PC-9 (cell line): ENCODE measurements around the gene SPA17. TPM values are rescaled to one million over a fixed set of nuclear protein-coding genes. Genes with fewer than 3 reads are reported as not detected.

ENCODE experiments used
- BruUV-seq: library from RNA; stranded (reverse); fragments of 400-500 nt; replicated peaks from 2 replicates; lab custom pipeline; 2021; lab: Mats Ljungman, UMichigan
- CTCF ChIA-PET: fragments of 300-600 bp; sonication (Branson Sonifier 250); formaldehyde crosslinking; loops from one replicate; lab custom pipeline; 2022; ENCODE audit warnings: antibody characterized with exemption; lab: Charles Lee
- POLR2A ChIA-PET: fragments of 300-600 bp; sonication (Branson Sonifier 250); formaldehyde crosslinking; loops from one replicate; lab custom pipeline; 2022; ENCODE audit warnings: antibody characterized with exemption; ENCODE audit not compliant: unreplicated experiment; lab: Charles Lee
- DNase-seq, 2 experiments: peaks; one replicate each; pipeline versions ENCODE4 v3.0.0 to v3.0.0-alpha.2; 2015 to 2022; ENCODE audit warnings: mixed read lengths in 1 of 2
- H2AFZ ChIP-seq: fragments of 200-600 bp; sonication (generic); 2 replicates; pipeline ENCODE4 v1.8.1; 2017; ENCODE audit warnings: antibody characterized with exemption
- H3F3A ChIP-seq: fragments of 200-600 bp; sonication (generic); 2 replicates; pipeline ENCODE4 v1.8.1; 2017; ENCODE audit warnings: antibody characterized with exemption, mild to moderate bottlenecking, low read depth; ENCODE audit not compliant: insufficient read depth
- H3K27ac ChIP-seq: fragments of 200-600 bp; sonication (generic); 2 replicates; pipeline ENCODE4 v1.6.1; 2016; ENCODE audit warnings: mixed run types
- H3K27me3 ChIP-seq: fragments of 200-600 bp; sonication (generic); 2 replicates; pipeline ENCODE4 v1.6.1; 2016; ENCODE audit warnings: low read depth, mixed run types; ENCODE audit not compliant: insufficient read depth
- H3K36me3 ChIP-seq: fragments of 200-600 bp; sonication (generic); 2 replicates; pipeline ENCODE4 v1.6.1; 2016; ENCODE audit warnings: low read depth, mixed run types
- H3K4me1 ChIP-seq: fragments of 200-600 bp; sonication (generic); replicated peaks from 2 replicates; pipeline ENCODE4 v1.6.1; 2016; ENCODE audit warnings: mixed run types; ENCODE audit not compliant: insufficient read depth
- H3K4me2 ChIP-seq: fragments of 200-600 bp; sonication (generic); 2 replicates; pipeline ENCODE4 v1.6.1; 2017; ENCODE audit warnings: mixed run types
- H3K4me3 ChIP-seq: fragments of 200-600 bp; sonication (generic); 2 replicates; pipeline ENCODE4 v1.6.1; 2016; ENCODE audit warnings: mixed run types
- H3K79me2 ChIP-seq: fragments of 200-600 bp; sonication (generic); 2 replicates; pipeline ENCODE4 v1.6.1; 2017; ENCODE audit warnings: low read depth, mixed run types
- H3K9me2 ChIP-seq: fragments of 200-600 bp; sonication (generic); 2 replicates; pipeline ENCODE4 v1.8.1; 2017; ENCODE audit warnings: mild to moderate bottlenecking; ENCODE audit not compliant: insufficient read depth
- H3K9me3 ChIP-seq: fragments of 200-600 bp; sonication (generic); 2 replicates; pipeline ENCODE4 v1.8.1; 2016; ENCODE audit warnings: low read depth; ENCODE audit not compliant: insufficient read depth
- H4K20me1 ChIP-seq: fragments of 200-600 bp; sonication (generic); 2 replicates; pipeline ENCODE4 v1.8.1; 2017; ENCODE audit not compliant: insufficient read depth
- CTCF ChIP-seq: fragments of 200-600 bp; sonication (generic); conservative IDR thresholded peaks from 2 replicates; pipeline ENCODE4 v1.6.1; 2017; ENCODE audit warnings: mixed run types, antibody characterized with exemption, mild to moderate bottlenecking, moderate library complexity
- EZH2 ChIP-seq: fragments of 200-600 bp; sonication (generic); IDR thresholded peaks from 2 replicates; pipeline ENCODE4 v1.8.0; 2017; ENCODE audit warnings: antibody characterized with exemption, low read depth
- intact Hi-C: fragments of 100-400 bp; cut with micrococcal nuclease; formaldehyde crosslinking; loops from one replicate; pipeline ENCODE4 v1.10.0; 2022; ENCODE audit not compliant: unreplicated experiment
- total RNA-seq: library from RNA; stranded (reverse); gene quantifications from 2 replicates; pipeline ENCODE4 v1.2.3, GENCODE V29; 2021

SPA17 gene
- total RNA-seq, 1 experiment from 2014 or later, result 15.7 TPM

- no peaks in the 10 kb centered on the region for H3K4me1 ChIP-seq
- intact Hi-C loops, result no loop called here
- H3K36me3 ChIP-seq, result no peaks in the 10 kb centered on the region
- no peak overlapping the region for H3K27ac ChIP-seq
- TF ChIP-seq EZH2 (no peak), CTCF (no peak)
- H3K9me3 ChIP-seq, result no peaks in the 10 kb centered on the region
- ChIA-PET POLR2A (no interaction called here), CTCF (no interaction called here)
- H3K4me3 ChIP-seq, result no peak overlapping the region
- no peaks in the 10 kb centered on the region for H3F3A ChIP-seq
- H3K4me2 ChIP-seq, result no peak overlapping the region
- H2AFZ ChIP-seq, result no peak overlapping the region
- H3K79me2 ChIP-seq, result no peaks in the 10 kb centered on the region
- no peak for DNase-seq
- H3K27me3 ChIP-seq, result no peaks in the 10 kb centered on the region
- no peaks in the 10 kb centered on the region for H4K20me1 ChIP-seq
- BruUV-seq, result no TSS peak
- H3K9me2 ChIP-seq, result no peaks in the 10 kb centered on the region
These were observed 14.7 kb upstream of the SPA17 start for GRCh38 chr11:124658986-124659385.

- Histone ChIP-seq H3K9me3 (no peaks in the 10 kb centered on the region), H3K9me2 (no peaks in the 10 kb centered on the region), H3K4me1 (no peaks in the 10 kb centered on the region), H3K79me2 (no peaks in the 10 kb centered on the region), H3K27ac (no peak overlapping the region), H3K27me3 (no peaks in the 10 kb centered on the region), H3F3A (no peaks in the 10 kb centered on the region), H3K4me3 (no peak overlapping the region), H3K36me3 (no peaks in the 10 kb centered on the region), H2AFZ (no peak overlapping the region), H3K4me2 (no peak overlapping the region), H4K20me1 (no peaks in the 10 kb centered on the region)
- ChIA-PET CTCF (no interaction called here), POLR2A (no interaction called here)
- BruUV-seq, result no TSS peak
- intact Hi-C loops, result no loop called here
- no peak for DNase-seq
- TF ChIP-seq CTCF, result no peak
- no peak for TF ChIP-seq EZH2
These were observed 12.2 kb upstream of the SPA17 start for GRCh38 chr11:124661553-124661952.

- no peak for TF ChIP-seq CTCF
- TF ChIP-seq EZH2, result no peak
- H3K27ac ChIP-seq, result no peak overlapping the region
- no peaks in the 10 kb centered on the region for H3F3A ChIP-seq
- H3K4me1 ChIP-seq, result no peaks in the 10 kb centered on the region
- BruUV-seq, result no TSS peak
- H3K79me2 ChIP-seq, result no peaks in the 10 kb centered on the region
- H3K27me3 ChIP-seq, result no peaks in the 10 kb centered on the region
- POLR2A ChIA-PET, result no interaction called here
- no peak for DNase-seq
- no peaks in the 10 kb centered on the region for H3K9me3 ChIP-seq
- H4K20me1 ChIP-seq, result no peaks in the 10 kb centered on the region
- no peaks in the 10 kb centered on the region for H3K36me3 ChIP-seq
- no peak overlapping the region for H3K4me3 ChIP-seq
- no peak overlapping the region for H2AFZ ChIP-seq
- no peak overlapping the region for H3K4me2 ChIP-seq
- CTCF ChIA-PET, result no interaction called here
- intact Hi-C loops, result no loop called here
- H3K9me2 ChIP-seq, result no peaks in the 10 kb centered on the region
These were observed 11.6 kb upstream of the SPA17 start for GRCh38 chr11:124662106-124662505.
